Keratinocyte (primary cell): ENCODE measurements around the gene ARHGDIG. TPM values are rescaled to one million over a fixed set of nuclear protein-coding genes. Genes with fewer than 3 reads are reported as not detected.

ENCODE experiments used
- DNase-seq: peaks from one replicate; pipeline ENCODE4 v3.0.0-alpha.2; 2011; ENCODE audit warnings: low read depth, missing footprints, low spot score
- FAIRE-seq: peaks from 2 replicates; lab custom pipeline; 2011; peaks lifted over from hg19 to GRCh38; lab: Jason Lieb, UNC
- H2AFZ ChIP-seq: 2 replicates; pipeline ENCODE4 v1.6.0; 2012; ENCODE audit warnings: low read length, control low read depth, inconsistent platforms; ENCODE audit not compliant: control insufficient read depth
- H3K27ac ChIP-seq: 2 replicates; pipeline ENCODE4 v1.5.1; 2011; ENCODE audit warnings: low read length; ENCODE audit not compliant: control insufficient read depth, insufficient read depth
- H3K27me3 ChIP-seq: 3 replicates; pipeline ENCODE4 v1.6.0; 2011; ENCODE audit warnings: low read length; ENCODE audit not compliant: control insufficient read depth, insufficient read depth; ENCODE audit errors: extremely low read depth
- H3K36me3 ChIP-seq, 2 experiments: 2 replicates in 1 of 2; 3 replicates in 1 of 2; pipeline ENCODE4 v1.5.1; 2011; ENCODE audit warnings: low read length in 2 of 2, mild to moderate bottlenecking in 1 of 2; ENCODE audit not compliant: control insufficient read depth in 2 of 2, insufficient read depth in 2 of 2; ENCODE audit errors: extremely low read depth in 1 of 2
- H3K4me1 ChIP-seq: 3 replicates; pipeline ENCODE4 v1.5.1; 2011; ENCODE audit warnings: low read length; ENCODE audit not compliant: control insufficient read depth, insufficient read depth; ENCODE audit errors: extremely low read depth
- H3K4me2 ChIP-seq: 3 replicates; pipeline ENCODE4 v1.6.0; 2011; ENCODE audit warnings: low read depth, low read length; ENCODE audit not compliant: control insufficient read depth, insufficient read depth; ENCODE audit errors: extremely low read depth
- H3K4me3 ChIP-seq, 3 experiments: fragments of 200-600 bp in 1 of 3; sonication (generic) in 1 of 3; 2 replicates in 2 of 3; 3 replicates in 1 of 3; pipeline ENCODE4 v1.5.1; 2011 to 2016; ENCODE audit warnings: low read length in 3 of 3, mild to moderate bottlenecking in 3 of 3, control low read depth in 2 of 3, inconsistent platforms in 1 of 3, low read depth in 1 of 3, mixed read lengths in 1 of 3, mixed run types in 1 of 3, moderate library complexity in 1 of 3; ENCODE audit not compliant: control insufficient read depth in 2 of 3, insufficient read depth in 2 of 3; ENCODE audit errors: extremely low read depth in 1 of 3
- H3K79me2 ChIP-seq: 2 replicates; pipeline ENCODE4 v1.6.0; 2012; ENCODE audit warnings: low read length; ENCODE audit not compliant: control insufficient read depth, insufficient read depth
- H3K9ac ChIP-seq: 3 replicates; pipeline ENCODE4 v1.6.0; 2011; ENCODE audit warnings: low read length; ENCODE audit not compliant: control insufficient read depth, insufficient read depth; ENCODE audit errors: extremely low read depth
- H3K9me1 ChIP-seq: 3 replicates; pipeline ENCODE4 v1.6.0; 2011; ENCODE audit warnings: low read length; ENCODE audit not compliant: control insufficient read depth, insufficient read depth; ENCODE audit errors: extremely low read depth
- H3K9me3 ChIP-seq: 2 replicates; pipeline ENCODE4 v1.5.1; 2012; ENCODE audit warnings: low read depth, low read length; ENCODE audit not compliant: control insufficient read depth
- H4K20me1 ChIP-seq: 3 replicates; pipeline ENCODE4 v1.6.0; 2011; ENCODE audit warnings: low read length; ENCODE audit not compliant: control insufficient read depth, insufficient read depth; ENCODE audit errors: extremely low read depth
- CTCF ChIP-seq, 3 experiments: IDR thresholded peaks in 1 of 3; conservative IDR thresholded peaks in 1 of 3; optimal IDR thresholded peaks in 1 of 3; 2 replicates in 2 of 3; 3 replicates in 1 of 3; pipeline versions ENCODE3 to v1.5.1; 2011; ENCODE audit warnings: low read length in 3 of 3, mild to moderate bottlenecking in 3 of 3, moderate library complexity in 2 of 3, control low read depth in 1 of 3, inconsistent platforms in 1 of 3; ENCODE audit not compliant: insufficient read depth in 2 of 3; ENCODE audit errors: extremely low read depth in 1 of 3
- EZH2 ChIP-seq: IDR thresholded peaks from one replicate; pipeline ENCODE4 v1.6.1; 2012; ENCODE audit warnings: inconsistent platforms, mild to moderate bottlenecking, low read length, moderate library complexity
- dilution Hi-C: fragments of 300-500 bp; cut with MboI; formaldehyde crosslinking; loops from one replicate; pipeline ENCODE4 v1.7.0; 2020; ENCODE audit warnings: low sequenced_read_pairs; ENCODE audit not compliant: extremely low pct_ligation_motif_present
- polyA plus RNA-seq, 5 experiments: library from polyadenylated mRNA; depleted of rRNA in 3 of 5; stranded (reverse) in 3 of 5; stranded (forward) in 1 of 5; unstranded in 1 of 5; fragments of >200 nt; gene quantifications; 1 replicate in 1 of 5; 2 replicates in 3 of 5; 3 replicates in 1 of 5; pipeline versions ENCODE4 v1.2.1 to v1.2.3, GENCODE V29; 2011 to 2012; ENCODE audit warnings: missing spikeins in 2 of 5, low read depth in 1 of 5, low replicate concordance in 1 of 5

ARHGDIG gene
- polyA plus RNA-seq, 1 donor (not counting 4 experiments of a cell fraction or from before 2014, with no cell fraction given) = 0.17 TPM

DNA sequence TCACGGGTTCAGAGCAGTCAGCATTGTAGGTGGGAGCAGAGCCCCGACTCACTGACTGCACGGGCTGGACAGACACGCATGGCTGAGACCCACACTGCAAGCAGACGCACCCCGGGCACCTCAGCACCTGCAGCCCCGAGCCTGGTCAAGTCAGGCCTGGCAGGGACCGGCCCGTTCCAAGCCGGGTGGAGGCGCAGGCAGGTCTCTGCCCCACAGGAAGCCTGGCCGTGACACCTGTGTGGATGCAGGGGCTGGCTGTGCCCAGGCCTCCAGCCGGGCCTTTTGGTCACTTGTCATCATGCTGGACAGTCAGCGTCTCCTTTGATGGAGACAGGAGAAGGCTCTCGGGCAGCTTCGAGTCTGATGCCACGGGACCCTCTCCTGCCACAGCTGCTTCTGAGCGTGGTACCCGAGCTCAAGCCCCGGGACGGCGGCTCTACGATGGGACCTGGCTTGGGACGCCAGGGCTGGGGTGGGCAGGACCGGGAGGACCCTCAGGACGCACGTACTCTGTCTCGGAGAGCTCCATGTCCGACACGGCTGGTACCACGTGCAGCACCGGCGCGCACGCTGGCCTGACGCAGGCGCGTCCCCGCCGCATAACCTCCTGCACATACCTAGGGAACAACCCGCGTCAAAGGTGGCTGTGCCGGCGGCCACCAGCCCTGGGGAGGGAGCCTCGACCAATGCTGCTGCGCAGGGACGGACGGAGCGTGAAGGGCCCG is 10.5 kb downstream of the ARHGDIG start:
- dilution Hi-C loops = no loop called here
- no peak overlapping the region for H2AFZ ChIP-seq
- H3K4me1 ChIP-seq = no peaks in the 10 kb centered on the region
- no peak overlapping the region for H3K27ac ChIP-seq
- H3K79me2 ChIP-seq = no peaks in the 10 kb centered on the region
- no peak overlapping the region for H3K9ac ChIP-seq
- no peaks in the 10 kb centered on the region for H4K20me1 ChIP-seq
- DNase-seq (no peak), FAIRE-seq (no peak)
- no peaks in the 10 kb centered on the region for H3K27me3 ChIP-seq
- no peak overlapping the region for H3K4me3 ChIP-seq
- H3K36me3 ChIP-seq = peaks cover 8 to 34% of the 10 kb centered on the region in 2 experiments
- no peaks in the 10 kb centered on the region for H3K9me1 ChIP-seq
- H3K4me2 ChIP-seq = no peak overlapping the region
- no peaks in the 10 kb centered on the region for H3K9me3 ChIP-seq
- TF ChIP-seq CTCF (optimal IDR thresholded peaks at IDR 0.05 in 1 of 3, IDR thresholded peaks at IDR 0.05 in 1 of 3, conservative IDR thresholded peaks at IDR 0.05 in 1 of 3; ENCODE audit: extremely low read depth in 1 of 3, insufficient read depth in 2 of 3, low read length in 3 of 3) (no peak), EZH2 (no peak)

- no peaks in the 10 kb centered on the region for H3K9me3 ChIP-seq
- H4K20me1 ChIP-seq = no peaks in the 10 kb centered on the region
- no peak overlapping the region for H3K27ac ChIP-seq
- H3K4me3 ChIP-seq = no peak overlapping the region
- FAIRE-seq (no peak), DNase-seq (no peak)
- H3K4me1 ChIP-seq = no peaks in the 10 kb centered on the region
- peaks cover 8 to 38% of the 10 kb centered on the region in 2 experiments for H3K36me3 ChIP-seq
- H2AFZ ChIP-seq = no peak overlapping the region
- H3K79me2 ChIP-seq = no peaks in the 10 kb centered on the region
- no peaks in the 10 kb centered on the region for H3K9me1 ChIP-seq
- dilution Hi-C loops = no loop called here
- H3K4me2 ChIP-seq = no peak overlapping the region
- H3K27me3 ChIP-seq = no peaks in the 10 kb centered on the region
- H3K9ac ChIP-seq = no peak overlapping the region
- TF ChIP-seq CTCF (optimal IDR thresholded peaks at IDR 0.05 in 1 of 3, IDR thresholded peaks at IDR 0.05 in 1 of 3, conservative IDR thresholded peaks at IDR 0.05 in 1 of 3; ENCODE audit: extremely low read depth in 1 of 3, insufficient read depth in 2 of 3, low read length in 3 of 3) (no peak), EZH2 (no peak)
Observed at GRCh38 chr16:291539-291938, 11.1 kb downstream of the ARHGDIG start.
